Osteoblast (primary cell): Measurements from ENCODE around the gene ESRRG. TPM values are rescaled to one million over a fixed set of nuclear protein-coding genes. Genes with fewer than 3 reads are reported as not detected.
A peak's percentile ranks its signal among the peaks of the same experiment; 100 is the strongest.
"Not testable (repeated sequence)": the region's sequence is repeated elsewhere in the genome, so short reads cannot be mapped to it uniquely, and the experiment has no call there.

Source experiments
- DNase-seq: peaks from one replicate; pipeline ENCODE4 v3.0.0; 2011; ENCODE audit warnings: low spot score, mixed read lengths; ENCODE audit not compliant: insufficient read length; ENCODE audit errors: missing footprints
- H2AFZ ChIP-seq: 2 replicates; pipeline ENCODE4 v1.6.0; 2011; ENCODE audit warnings: mild to moderate bottlenecking, low read length
- H3K27ac ChIP-seq: 2 replicates; pipeline ENCODE4 v1.5.1; 2011; ENCODE audit warnings: mild to moderate bottlenecking, low read depth, low read length, moderate library complexity
- H3K27me3 ChIP-seq: 2 replicates; pipeline ENCODE4 v1.6.0; 2012; ENCODE audit warnings: mild to moderate bottlenecking, control low read depth, inconsistent platforms, low read length, moderate library complexity; ENCODE audit not compliant: insufficient read depth
- H3K36me3 ChIP-seq: 2 replicates; pipeline ENCODE4 v1.5.1; 2011; ENCODE audit warnings: mild to moderate bottlenecking, low read length, control low read depth, moderate library complexity; ENCODE audit not compliant: insufficient read depth
- H3K4me1 ChIP-seq: 2 replicates; pipeline ENCODE4 v1.5.1; 2011; ENCODE audit warnings: mild to moderate bottlenecking, low read length, control low read depth, moderate library complexity; ENCODE audit not compliant: insufficient read depth
- H3K4me2 ChIP-seq: 2 replicates; pipeline ENCODE4 v1.6.0; 2011; ENCODE audit warnings: mild to moderate bottlenecking, low read length; ENCODE audit not compliant: insufficient read depth
- H3K4me3 ChIP-seq: fragments of 200-600 bp; sonication (generic); 3 replicates; pipeline ENCODE4 v1.5.1; 2012; ENCODE audit warnings: mild to moderate bottlenecking, low read length, inconsistent platforms; ENCODE audit not compliant: insufficient read depth
- H3K79me2 ChIP-seq: 2 replicates; pipeline ENCODE4 v1.6.0; 2012; ENCODE audit warnings: mild to moderate bottlenecking, low read length, control low read depth, inconsistent platforms; ENCODE audit not compliant: insufficient read depth
- H3K9me3 ChIP-seq: 2 replicates; pipeline ENCODE4 v1.5.1; 2011; ENCODE audit warnings: low read depth, low read length, control low read depth
- H4K20me1 ChIP-seq: 2 replicates; pipeline ENCODE4 v1.6.0; 2012; ENCODE audit warnings: mild to moderate bottlenecking, low read length, control low read depth; ENCODE audit not compliant: insufficient read depth
- CTCF ChIP-seq: IDR thresholded peaks from 2 replicates; pipeline ENCODE4 v1.5.1; 2011; ENCODE audit warnings: mild to moderate bottlenecking, low read depth, low read length, moderate library complexity; ENCODE audit errors: extremely low read depth
- total RNA-seq: library from RNA; depleted of rRNA; stranded (reverse); fragments of >200 nt; gene quantifications from 2 replicates; pipeline ENCODE4 v1.2.3, GENCODE V29; 2012

The ESRRG gene
- total RNA-seq, 1 donor = not detected

- Histone ChIP-seq H3K9me3 (no peaks in the 10 kb centered on the region), H3K36me3 (no peaks in the 10 kb centered on the region), H3K27me3 (no peaks in the 10 kb centered on the region), H3K27ac (no peak overlapping the region), H3K4me2 (no peak overlapping the region), H3K4me3 (no peak overlapping the region), H3K79me2 (no peaks in the 10 kb centered on the region), H3K4me1 (no peaks in the 10 kb centered on the region), H4K20me1 (no peaks in the 10 kb centered on the region), H2AFZ (no peak overlapping the region)
- DNase-seq = no peak
- TF ChIP-seq CTCF = no peak
Measured at GRCh38 chr1:216535059-216535458, 188.2 kb downstream of the ESRRG start.

DNA sequence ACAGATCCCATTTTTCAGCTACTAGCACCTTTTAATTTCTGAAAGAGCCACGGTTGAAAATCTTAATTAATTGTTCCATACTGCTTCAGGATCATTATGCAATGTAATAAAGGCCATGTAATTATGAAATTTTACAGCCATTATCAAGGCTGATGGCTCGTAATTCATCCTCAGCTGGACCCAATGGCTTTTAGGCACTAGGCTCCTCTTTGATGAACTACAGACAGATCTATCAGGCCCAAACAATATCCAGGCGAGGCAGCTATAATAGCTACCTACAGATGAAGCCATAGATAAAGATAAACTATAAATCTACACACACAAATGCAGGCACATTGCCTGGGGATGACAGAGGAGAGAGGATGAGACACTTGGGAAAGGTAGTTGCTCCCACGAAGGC is 189.5 kb downstream of the ESRRG start:
- no peak for DNase-seq
- H3K4me1 ChIP-seq = no peaks in the 10 kb centered on the region
- H3K4me3 ChIP-seq = no peak overlapping the region
- no peaks in the 10 kb centered on the region for H3K9me3 ChIP-seq
- no peak overlapping the region for H3K4me2 ChIP-seq
- H3K27me3 ChIP-seq = no peaks in the 10 kb centered on the region
- H3K79me2 ChIP-seq = no peaks in the 10 kb centered on the region
- H3K27ac ChIP-seq = no peak overlapping the region
- no peak overlapping the region for H2AFZ ChIP-seq
- no peaks in the 10 kb centered on the region for H4K20me1 ChIP-seq
- H3K36me3 ChIP-seq = no peaks in the 10 kb centered on the region
- TF ChIP-seq CTCF = no peak

DNA sequence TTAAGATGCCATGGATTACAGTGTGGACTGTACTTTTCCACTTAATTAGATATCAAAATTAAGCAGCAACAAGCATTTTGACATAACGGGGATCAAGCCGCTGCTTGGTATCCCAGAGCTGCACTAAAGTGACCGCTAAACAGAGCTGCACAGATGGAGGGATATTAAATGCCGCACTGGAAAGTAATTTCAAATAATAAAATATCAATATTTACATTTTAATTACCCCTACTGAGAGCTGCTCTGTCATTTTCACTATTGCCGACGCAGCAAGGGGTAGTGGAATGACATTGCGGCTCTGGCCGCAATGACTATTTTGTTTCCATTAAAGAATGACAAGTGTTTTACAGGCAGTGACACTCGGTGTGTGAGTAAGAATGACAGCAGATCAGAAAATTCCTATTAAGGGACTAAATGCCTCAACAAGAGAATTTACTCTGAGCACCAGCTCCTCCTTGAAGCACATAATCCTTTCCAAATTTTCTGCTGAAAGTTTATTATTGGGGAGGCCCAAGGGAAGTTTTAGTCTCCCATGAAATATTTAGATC is 190.9 kb downstream of the ESRRG start:
- H3K9me3 ChIP-seq = no peaks in the 10 kb centered on the region
- no peaks in the 10 kb centered on the region for H4K20me1 ChIP-seq
- no peaks in the 10 kb centered on the region for H3K79me2 ChIP-seq
- DNase-seq = no peak
- H3K27me3 ChIP-seq = no peaks in the 10 kb centered on the region
- no peak overlapping the region for H3K27ac ChIP-seq
- peak overlapping the region; percentile 77 for H3K4me2 ChIP-seq
- no peaks in the 10 kb centered on the region for H3K36me3 ChIP-seq
- H3K4me1 ChIP-seq = no peaks in the 10 kb centered on the region
- no peak for TF ChIP-seq CTCF
- H2AFZ ChIP-seq = no peak overlapping the region
- no peak overlapping the region for H3K4me3 ChIP-seq

- Histone ChIP-seq H3K36me3 (no peaks in the 10 kb centered on the region), H3K79me2 (no peaks in the 10 kb centered on the region), H3K27me3 (no peaks in the 10 kb centered on the region), H3K4me3 (peak overlapping the region; percentile 75), H2AFZ (peak overlapping the region; percentile 92), H4K20me1 (no peaks in the 10 kb centered on the region), H3K4me2 (peak overlapping the region; percentile 77), H3K4me1 (no peaks in the 10 kb centered on the region), H3K9me3 (no peaks in the 10 kb centered on the region), H3K27ac (no peak overlapping the region)
- no peak for DNase-seq
- TF ChIP-seq CTCF = no peak
Measured at GRCh38 chr1:216531263-216532239, 191.7 kb downstream of the ESRRG start.

DNA sequence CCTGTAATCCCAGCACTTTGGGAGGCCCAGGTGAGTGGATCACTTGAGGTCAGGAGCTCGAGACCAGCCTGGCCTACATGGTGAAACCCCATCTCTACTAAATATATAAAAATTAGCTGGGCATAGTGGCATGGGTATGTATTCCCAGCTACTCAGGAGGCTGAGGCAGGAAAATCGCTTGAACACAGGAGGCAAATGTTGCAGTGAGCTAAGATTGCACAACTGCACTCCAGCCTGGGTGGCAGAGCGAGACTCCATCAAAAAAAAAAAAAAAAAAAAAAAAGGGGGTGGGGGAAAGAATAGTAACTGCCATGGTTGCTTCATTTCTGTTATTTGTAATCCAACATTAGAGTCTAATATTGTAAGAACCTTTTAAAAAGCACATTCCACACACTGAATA is 193.4 kb downstream of the ESRRG start:
- H3K27me3 ChIP-seq, H4K20me1 ChIP-seq, H3K4me2 ChIP-seq, H3K27ac ChIP-seq, H3K9me3 ChIP-seq, DNase-seq, H2AFZ ChIP-seq, H3K79me2 ChIP-seq, H3K4me1 ChIP-seq, H3K36me3 ChIP-seq, H3K4me3 ChIP-seq: not testable (repeated sequence)
